Thoracic aorta (tissue), 2 donors: ENCODE measurements around the gene RHOJ. TPM values are rescaled to one million over a fixed set of nuclear protein-coding genes. Genes with fewer than 3 reads are reported as not detected.

Experiments
- ATAC-seq: fragments of 150-250 bp; one replicate; pipeline ENCODE4 v1.8.0; 2017; ENCODE audit warnings: low read depth; ENCODE audit not compliant: insufficient number of reproducible peaks, low FRiP score
- DNase-seq: peaks from one replicate; pipeline ENCODE4 v3.0.0-alpha.2; 2020; ENCODE audit warnings: low spot score
- H3K27ac ChIP-seq, 2 donors: fragments of 200-600 bp; sonication (generic); 1 replicate in 1 of 2; 2 replicates in 1 of 2; pipeline ENCODE4 v1.5.1; 2016; ENCODE audit warnings: mild to moderate bottlenecking in 2 of 2, moderate library complexity in 2 of 2
- H3K27me3 ChIP-seq: fragments of 200-600 bp; sonication (generic); replicated peaks from 2 replicates; pipeline ENCODE4 v1.6.0; 2016; ENCODE audit warnings: mild to moderate bottlenecking; ENCODE audit not compliant: insufficient read depth
- H3K36me3 ChIP-seq: fragments of 200-600 bp; sonication (generic); one replicate; pipeline ENCODE4 v1.5.1; 2016
- H3K4me1 ChIP-seq, 2 donors: fragments of 200-600 bp; sonication (generic); 1 replicate in 1 of 2; 2 replicates in 1 of 2; pipeline versions ENCODE4 v1.5.1 to v1.6.0; 2016; ENCODE audit warnings: low read depth in 2 of 2, mild to moderate bottlenecking in 1 of 2; ENCODE audit not compliant: control insufficient read depth in 1 of 2
- H3K4me3 ChIP-seq: fragments of 200-600 bp; sonication (generic); 2 replicates; pipeline ENCODE4 v1.5.1; 2016; ENCODE audit warnings: mild to moderate bottlenecking
- H3K9me3 ChIP-seq: fragments of 200-600 bp; sonication (generic); 2 replicates; pipeline ENCODE4 v1.5.1; 2016
- CTCF ChIP-seq: fragments of 200-600 bp; sonication (generic); IDR thresholded peaks from one replicate; pipeline ENCODE4 v1.5.1; 2019; ENCODE audit warnings: antibody characterized with exemption
- total RNA-seq, 2 donors: library from RNA; depleted of rRNA; stranded (reverse); fragments of >200 nt; gene quantifications; one replicate each; pipeline versions ENCODE4 v1.1.0 to v1.2.3, GENCODE V29; 2016

Gene RHOJ
- total RNA-seq, 2 donors from 2014 or later, result 7.6 to 23.4 TPM

GRCh38 chr14:63228217-63228616 lies 24.0 kb downstream of the RHOJ start:
- peaks cover 0 to 4% of the 10 kb centered on the region in 2 donors for H3K4me1 ChIP-seq
- no peak for DNase-seq
- H3K27ac ChIP-seq, result no peak overlapping the region
- no peak for ATAC-seq
- no peaks in the 10 kb centered on the region for H3K9me3 ChIP-seq
- H3K36me3 ChIP-seq, result no peaks in the 10 kb centered on the region
- H3K27me3 ChIP-seq, result no peaks in the 10 kb centered on the region
- TF ChIP-seq CTCF, result no peak
- no peak overlapping the region for H3K4me3 ChIP-seq

- TF ChIP-seq CTCF, result no peak
- ATAC-seq (no peak), DNase-seq (no peak)
- Histone ChIP-seq H3K4me1 (no peaks in the 10 kb centered on the region), H3K4me3 (no peak overlapping the region), H3K9me3 (no peaks in the 10 kb centered on the region), H3K27ac (no peak overlapping the region), H3K36me3 (no peaks in the 10 kb centered on the region), H3K27me3 (no peaks in the 10 kb centered on the region)
Observed at GRCh38 chr14:63229330-63230059, 25.3 kb downstream of the RHOJ start.

GRCh38 chr14:63231766-63232165 lies 27.5 kb downstream of the RHOJ start:
- DNase-seq (no peak), ATAC-seq (no peak)
- Histone ChIP-seq H3K27ac (no peak overlapping the region), H3K36me3 (no peaks in the 10 kb centered on the region), H3K4me1 (no peaks in the 10 kb centered on the region), H3K4me3 (no peak overlapping the region), H3K9me3 (no peaks in the 10 kb centered on the region), H3K27me3 (no peaks in the 10 kb centered on the region)
- TF ChIP-seq CTCF, result no peak

- peaks cover 11 to 19% of the 10 kb centered on the region in 2 donors for H3K4me1 ChIP-seq
- no peaks in the 10 kb centered on the region for H3K9me3 ChIP-seq
- H3K4me3 ChIP-seq, result no peak overlapping the region
- no peak overlapping the region for H3K27ac ChIP-seq
- no peaks in the 10 kb centered on the region for H3K36me3 ChIP-seq
- no peak for TF ChIP-seq CTCF
- DNase-seq (no peak), ATAC-seq (no peak)
- H3K27me3 ChIP-seq, result no peaks in the 10 kb centered on the region
Observed at GRCh38 chr14:63237791-63238190, 33.5 kb downstream of the RHOJ start.

- ATAC-seq (no peak), DNase-seq (no peak)
- no peak for TF ChIP-seq CTCF
- no peaks in the 10 kb centered on the region for H3K27me3 ChIP-seq
- no peak overlapping the region for H3K4me3 ChIP-seq
- no peak overlapping the region for H3K27ac ChIP-seq
- H3K36me3 ChIP-seq, result no peaks in the 10 kb centered on the region
- peaks cover 11 to 19% of the 10 kb centered on the region in 2 donors for H3K4me1 ChIP-seq
- no peaks in the 10 kb centered on the region for H3K9me3 ChIP-seq
Observed at GRCh38 chr14:63240221-63240620, 36.0 kb downstream of the RHOJ start.
